COLO829 (cell line): ENCODE measurements around the gene CCDC85A.

Experiments
- DNase-seq: peaks from one replicate; pipeline ENCODE4 v3.0.0; 2012; ENCODE audit warnings: low spot score

The CCDC85A gene

DNA sequence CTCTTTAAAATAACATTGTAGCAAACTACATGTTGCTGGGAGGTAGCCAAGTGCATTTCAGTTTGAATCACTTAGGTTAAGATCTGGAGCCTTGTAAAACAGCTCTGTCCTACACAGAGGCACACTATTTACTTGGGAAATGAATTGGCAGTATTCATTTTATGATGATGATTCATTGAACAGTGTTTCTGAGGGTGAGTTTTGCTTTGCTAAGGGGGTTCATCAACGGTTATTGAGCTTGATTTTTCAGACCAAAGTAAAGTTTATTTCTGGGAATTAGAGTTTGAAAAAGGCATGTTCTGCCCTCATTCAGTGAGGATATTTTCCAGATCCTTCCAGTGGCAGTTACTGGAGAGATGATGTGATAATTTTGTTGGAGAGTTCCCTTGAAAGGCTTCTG lies 55.6 kb downstream of the CCDC85A start:
- DNase-seq = peak; percentile 6

- no peak for DNase-seq
Measured at GRCh38 chr2:56240210-56240609, 56.4 kb downstream of the CCDC85A start.

DNA sequence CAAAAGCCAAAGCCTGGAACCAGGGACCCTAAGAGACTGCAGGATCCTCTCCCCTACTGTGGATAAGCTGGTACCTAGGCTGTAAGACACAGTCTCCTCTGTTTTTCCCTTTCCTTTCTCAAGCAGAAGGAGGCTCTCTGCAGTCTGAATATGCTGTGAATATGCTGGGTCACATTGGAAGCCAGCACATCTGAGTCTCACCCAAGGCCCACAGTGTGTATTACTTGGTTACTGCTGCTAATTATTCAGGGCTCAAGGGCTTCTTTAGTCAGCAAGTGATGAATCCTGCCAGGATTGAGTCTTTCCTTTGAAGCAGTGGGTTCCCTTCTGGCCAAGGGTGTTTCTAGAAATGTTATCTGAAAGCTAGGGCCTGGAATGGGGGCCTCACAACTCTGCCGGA lies 60.7 kb downstream of the CCDC85A start:
- DNase-seq = no peak

DNA sequence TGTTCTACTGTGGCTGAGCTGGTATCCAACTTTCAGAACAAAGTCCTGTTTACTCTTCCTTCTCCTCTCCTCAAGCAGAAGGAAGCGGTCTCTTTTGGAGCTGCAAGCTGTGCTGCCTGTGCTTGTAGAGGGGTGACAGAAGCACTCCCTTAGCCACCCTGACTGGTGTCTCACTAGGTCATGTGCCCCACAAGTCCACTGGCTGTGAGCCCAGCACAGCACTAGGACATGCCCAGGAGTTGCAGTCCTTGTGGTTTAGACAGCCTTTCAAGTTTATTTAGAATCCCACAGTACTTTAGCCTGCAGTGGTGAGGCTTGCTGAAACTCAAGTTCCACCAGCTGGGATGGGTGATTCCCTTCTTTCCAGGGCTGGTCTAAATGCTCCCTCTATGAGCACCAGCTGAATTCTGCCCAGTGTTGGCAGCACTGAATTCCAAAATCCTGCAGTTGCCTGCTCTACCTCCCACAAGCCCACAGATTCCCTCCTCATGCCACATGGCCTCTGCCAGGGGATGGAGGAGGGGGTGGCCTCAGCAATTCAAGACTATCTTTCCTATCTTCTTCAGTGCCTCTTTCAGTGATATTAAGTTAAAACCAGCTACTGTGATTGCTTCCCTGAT lies 61.2 kb downstream of the CCDC85A start:
- no peak for DNase-seq

- no peak for DNase-seq
Measured at GRCh38 chr2:56248965-56249742, 65.4 kb downstream of the CCDC85A start.

- DNase-seq = no peak
Measured at GRCh38 chr2:56250153-56250729, 66.5 kb downstream of the CCDC85A start.

GRCh38 chr2:56260415-56260814 lies 76.6 kb downstream of the CCDC85A start:
- DNase-seq = no peak

DNA sequence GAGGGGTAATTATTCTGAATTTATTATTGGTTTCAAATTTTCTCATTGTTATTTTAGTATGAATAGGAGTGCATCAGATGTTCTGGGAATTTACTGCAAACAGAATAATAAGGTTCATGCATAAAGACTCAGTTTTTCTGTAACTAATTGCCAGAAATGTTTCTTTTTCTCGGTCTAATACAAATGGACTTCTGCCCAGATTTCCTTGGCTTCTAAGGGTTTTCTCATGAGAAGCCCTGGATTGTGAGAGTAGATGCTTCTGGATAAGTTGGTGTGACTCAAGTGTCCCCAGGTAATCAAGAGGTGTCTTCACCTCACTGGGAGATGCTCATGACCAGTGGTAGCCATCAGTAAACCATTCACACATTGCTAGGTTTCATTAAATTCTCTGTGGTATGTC lies 78.5 kb downstream of the CCDC85A start:
- no peak for DNase-seq

DNA sequence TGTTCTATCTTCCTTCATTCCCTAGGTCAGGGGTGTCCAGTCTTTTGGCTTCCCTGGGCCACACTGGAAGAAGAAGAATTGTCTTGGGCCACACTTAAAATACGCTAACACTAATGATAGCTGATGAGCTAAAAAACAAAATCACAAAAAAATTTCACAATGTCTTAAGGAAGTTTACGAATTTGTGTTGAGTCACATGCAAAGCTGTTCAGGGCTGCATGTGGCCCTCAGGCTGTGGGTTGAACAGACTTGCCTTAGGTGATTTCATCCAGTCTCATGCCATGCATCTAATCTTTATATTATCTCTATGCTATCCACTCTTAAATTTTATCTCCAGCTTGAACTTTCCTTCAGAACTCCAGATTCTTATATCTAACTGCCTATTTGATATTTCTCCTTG lies 80.1 kb downstream of the CCDC85A start:
- no peak for DNase-seq

DNA sequence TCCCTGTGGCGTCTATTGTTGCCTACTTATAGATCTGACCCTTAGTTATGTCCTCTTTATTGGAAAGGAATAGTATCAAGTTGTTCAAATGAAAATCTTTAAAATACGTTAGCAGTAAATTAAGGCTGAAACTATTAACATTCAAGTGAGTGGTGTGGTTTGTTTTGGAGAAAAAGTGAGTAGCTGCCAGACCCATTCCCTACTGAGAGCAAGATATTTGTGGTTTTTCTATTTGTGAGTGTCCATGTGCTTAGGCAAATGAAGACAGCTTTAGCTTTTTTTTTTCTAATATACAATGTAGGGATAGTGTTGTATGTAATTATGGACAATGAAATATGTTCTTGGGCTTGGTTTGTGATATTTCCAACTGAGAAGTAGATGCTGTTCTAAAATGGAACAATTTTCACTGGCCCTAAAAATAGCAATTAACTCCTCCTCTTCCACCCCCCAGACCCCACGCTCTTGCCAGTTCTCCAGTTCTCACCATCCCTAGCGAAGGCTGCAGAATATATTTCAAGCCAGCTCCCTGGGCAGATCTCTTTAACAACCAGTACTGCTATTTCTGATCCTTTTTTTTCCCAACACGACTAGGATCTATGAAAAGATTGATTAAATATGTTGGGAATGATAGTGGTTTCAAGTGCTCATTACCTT lies 83.1 kb downstream of the CCDC85A start:
- DNase-seq = no peak

DNA sequence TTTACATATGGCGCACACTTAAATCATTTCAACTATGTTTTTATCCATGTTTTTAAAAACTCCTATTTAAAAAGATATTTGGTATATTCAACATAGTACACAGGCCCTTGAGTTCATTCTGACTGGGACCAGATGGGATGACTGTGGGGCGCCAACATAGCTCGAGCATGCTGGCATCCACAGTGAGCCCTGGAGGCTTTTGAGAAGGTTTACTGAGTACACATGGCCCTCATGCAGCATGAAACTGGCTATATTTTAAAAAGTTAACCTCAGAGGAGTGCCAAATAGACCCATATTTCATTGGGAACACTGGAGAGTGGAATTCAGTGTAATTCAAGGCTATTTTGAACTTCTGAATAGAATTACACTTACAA lies 83.6 kb downstream of the CCDC85A start:
- no peak for DNase-seq

DNA sequence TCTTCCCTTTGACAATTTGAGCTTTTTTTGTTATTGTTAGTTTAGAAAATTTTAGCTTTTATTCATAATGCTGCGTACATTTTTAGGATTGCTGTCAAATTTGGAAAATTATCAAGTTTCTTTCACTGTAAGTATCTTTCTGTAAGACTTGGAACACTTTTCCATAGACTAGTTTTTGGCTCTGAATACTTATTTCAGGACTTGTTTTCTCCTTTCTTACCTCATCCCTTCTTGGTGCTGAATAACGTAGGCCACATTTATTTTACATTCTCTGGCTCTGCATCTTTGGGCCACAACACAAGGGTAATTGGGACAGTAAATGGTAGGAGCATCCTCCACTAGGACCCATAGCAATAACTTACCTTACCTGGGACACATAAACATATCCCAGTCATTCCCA lies 85.1 kb downstream of the CCDC85A start:
- no peak for DNase-seq

DNA sequence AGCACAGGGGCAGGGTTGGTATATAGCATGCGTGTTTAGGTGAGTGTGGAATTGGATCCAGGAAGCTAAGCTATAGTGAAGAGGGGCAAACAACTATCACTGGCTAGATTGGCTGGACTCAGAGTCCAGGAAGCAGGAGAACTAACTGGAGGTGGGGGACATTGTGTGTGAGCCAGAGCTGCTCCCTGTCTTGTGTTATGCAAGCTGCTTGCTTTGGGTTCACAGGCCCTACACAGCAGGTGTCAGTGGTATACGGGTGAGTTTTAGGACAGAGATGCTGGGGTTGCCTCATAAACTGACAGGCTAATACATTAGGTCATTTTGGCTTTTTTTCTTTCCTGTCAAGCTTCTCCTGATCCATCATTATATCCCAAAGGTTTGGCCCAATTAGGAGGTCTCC lies 87.5 kb downstream of the CCDC85A start:
- no peak for DNase-seq

DNA sequence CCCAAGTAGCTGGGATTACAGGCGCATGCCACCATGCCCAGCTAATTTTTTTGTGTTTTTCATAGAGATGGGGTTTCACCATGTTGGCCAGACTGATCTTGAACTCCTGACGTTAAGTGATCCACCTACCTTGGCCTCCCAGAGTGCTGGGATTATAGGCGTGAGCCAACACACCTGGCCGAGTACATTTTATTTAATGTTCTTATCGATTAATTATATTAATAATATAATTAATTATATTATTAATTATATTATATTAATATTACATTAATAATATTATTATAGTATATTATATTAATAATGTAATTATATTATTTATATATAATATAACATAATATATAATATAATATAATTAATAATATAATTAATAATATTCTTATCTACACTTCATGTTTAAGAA lies 101.4 kb downstream of the CCDC85A start:
- DNase-seq = no peak

- no peak for DNase-seq
Measured at GRCh38 chr2:56286936-56287335, 103.1 kb downstream of the CCDC85A start.

- DNase-seq = no peak
Measured at GRCh38 chr2:56287508-56287907, 103.7 kb downstream of the CCDC85A start.

GRCh38 chr2:56287974-56288373 lies 104.2 kb downstream of the CCDC85A start:
- no peak for DNase-seq

GRCh38 chr2:56288838-56289580 lies 105.2 kb downstream of the CCDC85A start:
- DNase-seq = no peak

DNA sequence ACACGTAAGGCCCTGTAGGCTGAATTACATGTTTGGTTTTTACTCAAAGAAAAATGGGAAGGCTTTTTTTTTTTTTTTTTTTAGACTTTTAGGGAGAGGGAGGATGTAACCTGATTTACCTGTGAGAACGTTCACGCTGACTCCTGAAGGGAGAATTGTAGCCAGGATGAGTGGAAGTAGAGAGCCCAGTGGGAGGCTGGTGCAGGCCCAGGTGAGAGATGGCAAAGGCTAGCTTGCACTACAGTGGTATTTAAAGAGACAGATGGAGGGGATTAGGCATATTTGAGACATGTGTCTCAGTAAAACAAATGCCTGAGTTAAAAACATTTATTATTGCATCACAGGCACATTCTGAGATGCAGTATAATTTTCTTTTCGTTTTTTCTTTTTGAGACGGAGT lies 107.9 kb downstream of the CCDC85A start:
- no peak for DNase-seq

GRCh38 chr2:56292951-56293350 lies 109.2 kb downstream of the CCDC85A start:
- DNase-seq = no peak

DNA sequence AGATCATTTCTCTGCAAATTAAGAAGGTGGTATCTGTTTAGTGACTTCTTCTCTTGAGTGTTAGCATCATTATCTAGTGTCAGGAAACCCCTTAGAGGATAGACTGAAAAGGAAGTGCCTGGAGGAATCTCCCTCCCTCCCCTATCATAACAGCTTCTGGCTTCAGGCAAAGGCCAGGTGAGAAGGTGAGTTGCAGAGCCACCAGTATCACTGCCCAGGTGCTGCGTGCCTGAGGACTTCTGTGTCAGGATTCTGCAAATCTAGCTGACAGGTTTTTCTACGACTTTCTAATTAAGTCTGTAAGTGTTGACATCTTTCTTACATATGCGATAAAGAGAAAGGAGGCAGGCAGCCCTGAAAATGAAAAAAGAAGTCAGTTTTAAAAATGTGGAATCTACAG lies 111.9 kb downstream of the CCDC85A start:
- no peak for DNase-seq

DNA sequence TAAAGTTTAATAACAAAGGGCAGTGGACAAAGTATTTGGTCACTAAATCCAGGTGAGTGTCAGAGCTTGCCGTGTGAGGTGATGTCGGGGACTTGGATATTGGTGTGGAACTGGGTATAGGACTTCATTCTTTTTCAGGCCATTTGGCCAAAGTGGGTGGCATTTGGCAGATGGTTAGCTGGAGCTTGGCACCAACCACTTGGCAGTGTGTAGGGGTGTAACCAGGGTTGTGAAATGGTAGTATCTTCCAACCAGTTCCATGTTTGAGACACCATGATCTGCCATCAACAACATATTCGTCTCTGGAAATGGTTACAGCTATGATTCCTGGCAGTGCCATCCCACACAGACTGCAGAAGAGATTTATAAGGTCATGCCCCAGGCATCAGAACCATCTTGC lies 113.9 kb downstream of the CCDC85A start:
- DNase-seq = no peak
